ENCODE data around the gene INTS7. TPM values are rescaled to one million over a fixed set of nuclear protein-coding genes. Genes with fewer than 3 reads are reported as not detected.
A peak's percentile ranks its signal among the peaks of the same experiment; 100 is the strongest.

INTS7 gene
- total and polyA plus RNA-seq, 7 experiments from 2014 or later, result 7.3 to 33.5 (median 8.6) TPM

DNA sequence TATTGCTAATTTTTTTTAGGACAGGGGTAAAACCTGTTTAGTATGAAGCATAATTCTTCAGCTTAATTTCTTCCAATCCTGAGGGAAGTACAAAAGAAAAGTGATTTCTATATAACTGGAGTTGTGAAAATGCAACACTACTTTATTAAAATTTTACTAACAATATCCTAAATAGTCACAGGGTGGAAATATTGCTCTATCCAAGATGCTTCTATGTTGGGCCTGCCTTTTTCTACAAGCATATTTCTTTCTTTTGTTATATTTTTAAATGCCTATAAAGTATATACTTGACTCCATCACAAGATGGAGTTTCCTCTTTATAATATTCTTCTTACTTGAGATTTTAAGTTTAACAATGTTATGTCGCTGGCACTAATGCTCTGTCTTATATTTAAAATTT is 38.1 kb upstream of the INTS7 start:
- POLR2A ChIA-PET, result interaction anchor here (1.0 kb wide), 1 partner anchor 383 kb away, joined by 3 read pairs; no protein-coding TSS in a partner anchor
- Mint-ChIP-seq H3K4me3 (no peak overlapping the region), H3K9me3 (peaks cover 0 to 2% (median 0%) of the 10 kb centered on the region in 11 donors), H3K4me1 (peaks cover 0 to 4% (median 0%) of the 10 kb centered on the region in 7 donors), H3K27me3 (no peaks in the 10 kb centered on the region), H3K36me3 (peaks cover 0 to 14% (median 0%) of the 10 kb centered on the region in 5 donors), H3K27ac (no peak overlapping the region)
- intact Hi-C loops (cut with micrococcal nuclease), result no loop called here
- no peak overlapping the region for H3K27ac ChIP-seq (ENCODE audit: low read depth, low read length)
- ATAC-seq (no peak), DNase-seq (peak in 2 of 9 donors; percentile 8 to 12)
- no peaks in the 10 kb centered on the region for H3K36me3 ChIP-seq (ENCODE audit: control insufficient read depth in 2 of 3, insufficient read depth in 3 of 3, low read length in 3 of 3)
- CTCF ChIA-PET, result interaction anchor here (3.8 to 5.7 kb wide), 2 partner anchors 379 to 384 kb away, joined by 31 to 166 read pairs; no protein-coding TSS in a partner anchor
- no peaks in the 10 kb centered on the region for H3K9me3 ChIP-seq (ENCODE audit: control insufficient read depth in 2 of 3, low read length in 3 of 3)
- no peaks in the 10 kb centered on the region for H3K27me3 ChIP-seq (ENCODE audit: control insufficient read depth in 2 of 2, insufficient read depth in 2 of 2, low read length in 2 of 2)
- no peaks in the 10 kb centered on the region for H3K4me1 ChIP-seq (ENCODE audit: control insufficient read depth in 2 of 2, insufficient read depth in 2 of 2, low read length in 2 of 2)
- H3K4me3 ChIP-seq (ENCODE audit: low read length), result no peak overlapping the region

DNA sequence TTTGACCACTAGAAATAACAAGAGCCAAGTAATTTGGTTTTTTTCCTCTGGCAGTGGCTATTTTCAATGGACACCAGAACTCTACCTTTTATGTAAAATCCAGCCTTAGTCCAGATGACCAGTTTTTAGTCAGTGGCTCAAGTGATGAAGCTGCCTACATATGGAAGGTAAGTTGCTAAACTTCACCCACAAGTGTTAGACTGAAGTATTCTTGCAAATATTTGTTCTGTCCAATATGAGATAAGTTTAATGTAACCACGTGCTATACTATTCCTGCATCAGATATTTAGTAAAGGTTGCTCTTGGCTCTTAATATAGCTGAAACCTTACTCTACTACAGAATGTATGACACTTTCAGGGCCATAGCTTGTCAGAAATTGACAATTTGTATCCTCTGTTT is 36.7 kb upstream of the INTS7 start:
- H3K36me3 Mint-ChIP-seq, result peaks cover 0 to 21% (median 0%) of the 10 kb centered on the region in 5 donors
- CTCF ChIA-PET, result interaction anchor here (0.5 to 5.7 kb wide), 11 partner anchors 9 to 385 kb away, joined by 3 to 166 read pairs (median 21); partner anchors contain the start of genes DTL, INTS7 and PPP2R5A
- no peaks in the 10 kb centered on the region for H3K27me3 ChIP-seq (ENCODE audit: control insufficient read depth in 2 of 2, insufficient read depth in 2 of 2, low read length in 2 of 2)
- H3K9me3 Mint-ChIP-seq, result peaks cover 0 to 2% (median 0%) of the 10 kb centered on the region in 11 donors
- H3K27ac Mint-ChIP-seq, result no peak overlapping the region
- no peak for DNase-seq
- peaks cover 0 to 5% (median 0%) of the 10 kb centered on the region in 7 donors for H3K4me1 Mint-ChIP-seq
- POLR2A ChIA-PET, result no interaction called here
- intact Hi-C loops (cut with micrococcal nuclease), result no loop called here
- H3K9me3 ChIP-seq (ENCODE audit: control insufficient read depth in 2 of 3, low read length in 3 of 3), result no peaks in the 10 kb centered on the region
- no peak overlapping the region for H3K4me3 ChIP-seq (ENCODE audit: low read length)
- no peaks in the 10 kb centered on the region for H3K4me1 ChIP-seq (ENCODE audit: control insufficient read depth in 2 of 2, insufficient read depth in 2 of 2, low read length in 2 of 2)
- ATAC-seq, result no peak
- no peak overlapping the region for H3K4me3 Mint-ChIP-seq
- no peaks in the 10 kb centered on the region for H3K27me3 Mint-ChIP-seq
- H3K27ac ChIP-seq (ENCODE audit: low read depth, low read length), result no peak overlapping the region
- H3K36me3 ChIP-seq (ENCODE audit: control insufficient read depth in 2 of 3, insufficient read depth in 3 of 3, low read length in 3 of 3), result no peaks in the 10 kb centered on the region

DNA sequence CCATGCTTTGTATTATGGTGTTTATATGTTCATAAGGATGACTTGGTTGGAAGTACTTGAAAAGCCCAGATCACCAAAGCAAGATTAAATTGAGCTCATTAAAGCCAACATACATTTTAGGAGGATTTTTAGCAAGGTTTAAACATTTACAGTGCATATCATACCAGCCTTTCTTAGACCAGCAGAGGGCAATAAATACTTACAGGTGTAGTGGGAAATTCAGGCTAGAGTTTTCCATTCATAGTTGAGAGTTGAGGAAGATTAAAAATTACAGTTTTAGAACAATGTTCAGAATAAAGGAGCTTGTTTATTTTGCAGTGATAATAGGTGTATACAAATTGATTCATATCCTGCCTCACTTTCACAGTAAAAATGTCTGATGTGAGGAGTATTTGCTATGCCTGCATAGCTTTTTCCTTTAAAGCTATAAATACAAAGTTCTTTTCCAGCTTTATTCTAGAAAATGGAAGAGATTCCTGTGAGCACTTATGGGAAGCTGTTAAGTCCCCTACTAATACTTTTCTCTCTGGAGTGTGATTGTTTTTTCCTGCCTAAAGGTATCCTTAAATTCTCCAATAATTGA is 35.5 kb upstream of the INTS7 start:
- ATAC-seq (peak; percentile 66), DNase-seq (peak in 7 of 9 donors; percentile 11 to 63 (median 47))
- CTCF ChIA-PET, result interaction anchor here (0.7 to 5.7 kb wide), 31 partner anchors 9 to 927 kb away, joined by 3 to 166 read pairs (median 5); partner anchors contain the start of genes DTL, INTS7, PACC1 and PPP2R5A
- POLR2A ChIA-PET, result interaction anchor here (0.7 to 2.0 kb wide), 6 partner anchors 216 to 395 kb away, joined by 3 to 14 read pairs (median 7); partner anchors contain the start of gene PPP2R5A
- Mint-ChIP-seq H3K27me3 (no peaks in the 10 kb centered on the region), H3K9me3 (peaks cover 0 to 2% (median 0%) of the 10 kb centered on the region in 11 donors), H3K36me3 (peaks cover 0 to 19% (median 0%) of the 10 kb centered on the region in 5 donors), H3K27ac (no peak overlapping the region), H3K4me1 (peaks cover 0 to 7% (median 0%) of the 10 kb centered on the region in 7 donors), H3K4me3 (no peak overlapping the region)
- Histone ChIP-seq H3K27ac (ENCODE audit: low read depth, low read length) (no peak overlapping the region), H3K36me3 (ENCODE audit: control insufficient read depth in 2 of 3, insufficient read depth in 3 of 3, low read length in 3 of 3) (no peaks in the 10 kb centered on the region), H3K9me3 (ENCODE audit: control insufficient read depth in 2 of 3, low read length in 3 of 3) (no peaks in the 10 kb centered on the region), H3K4me3 (ENCODE audit: low read length) (no peak overlapping the region), H3K27me3 (ENCODE audit: control insufficient read depth in 2 of 2, insufficient read depth in 2 of 2, low read length in 2 of 2) (no peaks in the 10 kb centered on the region), H3K4me1 (ENCODE audit: control insufficient read depth in 2 of 2, insufficient read depth in 2 of 2, low read length in 2 of 2) (no peaks in the 10 kb centered on the region)
- intact Hi-C loops (cut with micrococcal nuclease), result loop anchor here (1.0 to 2.0 kb wide), 6 partner anchors 215 to 390 kb away; no protein-coding TSS in a partner anchor

DNA sequence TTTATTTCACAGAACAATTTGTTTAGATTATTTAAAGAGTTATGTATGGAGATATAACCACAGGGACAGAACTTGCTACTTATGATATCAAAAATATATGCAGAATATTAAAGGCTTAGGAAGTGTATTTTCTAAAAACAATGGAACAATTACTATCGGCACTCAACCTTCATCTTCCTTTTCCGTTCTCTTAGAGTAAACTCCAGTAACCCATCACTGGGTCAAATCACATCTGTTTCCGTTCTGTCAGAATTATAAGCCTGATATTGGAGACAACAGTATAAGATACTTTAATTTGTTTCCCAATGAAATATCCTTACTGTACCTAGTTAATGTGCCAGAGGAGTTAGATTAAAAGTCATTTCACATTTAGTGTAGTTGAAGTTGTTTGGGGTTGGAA is 32.4 kb upstream of the INTS7 start:
- peaks cover 0 to 20% (median 0%) of the 10 kb centered on the region in 5 donors for H3K36me3 Mint-ChIP-seq
- no peak for DNase-seq
- CTCF ChIA-PET, result interaction anchor here (6.7 kb wide), 1 partner anchor 389 kb away, joined by 96 read pairs; no protein-coding TSS in a partner anchor
- POLR2A ChIA-PET, result no interaction called here
- H3K4me1 ChIP-seq (ENCODE audit: control insufficient read depth in 2 of 2, insufficient read depth in 2 of 2, low read length in 2 of 2), result no peaks in the 10 kb centered on the region
- peaks cover 0 to 7% (median 0%) of the 10 kb centered on the region in 7 donors for H3K4me1 Mint-ChIP-seq
- H3K27ac ChIP-seq (ENCODE audit: low read depth, low read length), result no peak overlapping the region
- H3K9me3 ChIP-seq (ENCODE audit: control insufficient read depth in 2 of 3, low read length in 3 of 3), result no peaks in the 10 kb centered on the region
- no peak overlapping the region for H3K27ac Mint-ChIP-seq
- intact Hi-C loops (cut with micrococcal nuclease), result no loop called here
- no peaks in the 10 kb centered on the region for H3K36me3 ChIP-seq (ENCODE audit: control insufficient read depth in 2 of 3, insufficient read depth in 3 of 3, low read length in 3 of 3)
- H3K4me3 ChIP-seq (ENCODE audit: low read length), result no peak overlapping the region
- no peaks in the 10 kb centered on the region for H3K27me3 ChIP-seq (ENCODE audit: control insufficient read depth in 2 of 2, insufficient read depth in 2 of 2, low read length in 2 of 2)
- no peak overlapping the region for H3K4me3 Mint-ChIP-seq
- ATAC-seq, result no peak
- H3K27me3 Mint-ChIP-seq, result no peaks in the 10 kb centered on the region
- no peaks in the 10 kb centered on the region for H3K9me3 Mint-ChIP-seq

DNA sequence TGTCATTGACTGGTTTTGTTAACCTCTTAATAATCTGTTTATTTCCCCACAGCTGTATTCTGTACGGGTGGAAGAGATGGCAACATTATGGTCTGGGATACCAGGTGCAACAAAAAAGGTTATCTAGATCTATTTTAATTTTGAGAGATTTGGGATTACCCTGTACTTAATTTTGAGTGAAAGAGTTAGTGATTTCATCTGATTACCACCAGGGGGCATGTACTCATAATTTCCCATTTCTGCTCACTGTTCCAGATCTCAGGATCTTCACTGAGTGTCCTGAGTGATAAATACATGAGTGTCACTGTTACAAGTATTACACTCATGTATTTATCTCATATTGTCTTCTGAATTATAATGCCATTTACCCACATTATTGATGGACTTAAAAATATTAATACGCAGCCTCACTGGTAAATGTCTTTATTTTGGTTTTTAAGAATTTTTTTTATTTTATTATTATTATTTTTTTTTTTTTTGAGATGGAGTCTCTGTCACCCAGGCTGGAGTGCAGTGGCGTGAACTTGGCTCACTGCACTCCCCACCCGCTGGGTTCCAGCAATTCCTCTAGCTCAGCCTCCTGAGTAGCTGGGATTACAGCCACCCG is 27.6 kb upstream of the INTS7 start:
- POLR2A ChIA-PET, result interaction anchor here (1.1 kb wide), 1 partner anchor 224 kb away, joined by 5 read pairs; no protein-coding TSS in a partner anchor
- Histone ChIP-seq H3K4me3 (ENCODE audit: low read length) (no peak overlapping the region), H3K4me1 (ENCODE audit: control insufficient read depth in 2 of 2, insufficient read depth in 2 of 2, low read length in 2 of 2) (no peaks in the 10 kb centered on the region), H3K27me3 (ENCODE audit: control insufficient read depth in 2 of 2, insufficient read depth in 2 of 2, low read length in 2 of 2) (no peaks in the 10 kb centered on the region), H3K27ac (ENCODE audit: low read depth, low read length) (no peak overlapping the region), H3K9me3 (ENCODE audit: control insufficient read depth in 2 of 3, low read length in 3 of 3) (no peaks in the 10 kb centered on the region), H3K36me3 (ENCODE audit: control insufficient read depth in 2 of 3, insufficient read depth in 3 of 3, low read length in 3 of 3) (no peaks in the 10 kb centered on the region)
- H3K27ac Mint-ChIP-seq, result no peak overlapping the region
- peaks cover 0 to 3% (median 0%) of the 10 kb centered on the region in 11 donors for H3K9me3 Mint-ChIP-seq
- CTCF ChIA-PET, result interaction anchor here (0.6 to 6.7 kb wide), 12 partner anchors 8 to 401 kb away, joined by 3 to 96 read pairs (median 5); no protein-coding TSS in a partner anchor
- peaks cover 0 to 11% (median 0%) of the 10 kb centered on the region in 7 donors for H3K4me1 Mint-ChIP-seq
- intact Hi-C loops (cut with micrococcal nuclease), result loop anchor here (1.0 to 2.0 kb wide), 8 partner anchors 50 to 393 kb away; no protein-coding TSS in a partner anchor
- H3K36me3 Mint-ChIP-seq, result peaks cover 0 to 24% (median 0%) of the 10 kb centered on the region in 5 donors
- peak in 6 of 9 donors; percentile 8 to 41 (median 33) for DNase-seq
- no peaks in the 10 kb centered on the region for H3K27me3 Mint-ChIP-seq
- H3K4me3 Mint-ChIP-seq, result no peak overlapping the region
- peak; percentile 71 for ATAC-seq

DNA sequence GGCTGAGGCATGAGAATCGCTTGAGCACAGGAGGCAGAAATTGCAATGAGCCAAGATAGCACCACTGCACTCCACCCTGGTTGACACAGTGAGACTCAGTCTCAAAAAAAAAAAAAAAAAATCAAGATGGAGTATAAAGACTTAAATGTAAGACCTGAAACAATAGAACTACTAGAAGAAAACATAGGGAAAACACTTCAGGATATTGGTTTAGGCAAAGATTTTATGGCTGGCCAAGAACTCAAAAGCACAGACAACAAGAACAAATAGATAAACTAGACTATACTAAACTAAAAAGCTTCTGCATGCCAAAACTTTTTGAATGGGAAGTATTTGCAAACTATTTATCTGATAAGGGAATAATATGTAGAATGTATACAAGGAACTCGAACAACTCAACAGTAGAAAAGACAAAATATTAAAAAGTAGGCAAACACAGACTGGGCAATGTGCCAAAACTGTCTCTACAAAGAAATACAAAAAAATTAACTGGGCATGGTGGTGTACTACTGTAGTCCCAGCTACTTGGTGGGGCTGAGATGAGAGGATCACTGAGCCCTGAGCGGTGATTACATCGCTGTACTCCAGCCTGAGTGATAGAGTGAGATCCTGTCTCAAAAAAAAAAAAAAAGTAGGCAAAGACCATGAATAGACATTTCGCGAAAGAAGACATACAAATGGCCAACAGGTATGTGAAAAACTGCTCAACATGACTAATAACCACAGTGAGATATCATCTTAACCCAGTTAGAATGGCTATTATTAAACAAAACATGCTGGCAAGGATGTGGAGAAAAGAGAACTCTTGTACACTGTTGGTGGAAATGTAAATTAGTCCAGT is 25.5 kb upstream of the INTS7 start:
- Mint-ChIP-seq H3K4me3 (no peak overlapping the region), H3K9me3 (peaks cover 7 to 22% (median 17%) of the 10 kb centered on the region in 11 donors), H3K4me1 (peaks cover 0 to 12% (median 0%) of the 10 kb centered on the region in 7 donors), H3K36me3 (peaks cover 5 to 42% (median 11%) of the 10 kb centered on the region in 5 donors), H3K27me3 (no peaks in the 10 kb centered on the region), H3K27ac (no peak overlapping the region)
- H3K27me3 ChIP-seq (ENCODE audit: control insufficient read depth in 2 of 2, insufficient read depth in 2 of 2, low read length in 2 of 2), result no peaks in the 10 kb centered on the region
- ATAC-seq (no peak), DNase-seq (no peak)
- intact Hi-C loops (cut with micrococcal nuclease), result no loop called here
- POLR2A ChIA-PET, result interaction anchor here (0.7 kb wide), 1 partner anchor 8 kb away, joined by 3 read pairs; no protein-coding TSS in a partner anchor
- no peaks in the 10 kb centered on the region for H3K36me3 ChIP-seq (ENCODE audit: control insufficient read depth in 2 of 3, insufficient read depth in 3 of 3, low read length in 3 of 3)
- H3K4me1 ChIP-seq (ENCODE audit: control insufficient read depth in 2 of 2, insufficient read depth in 2 of 2, low read length in 2 of 2), result no peaks in the 10 kb centered on the region
- no peaks in the 10 kb centered on the region for H3K9me3 ChIP-seq (ENCODE audit: control insufficient read depth in 2 of 3, low read length in 3 of 3)
- H3K27ac ChIP-seq (ENCODE audit: low read depth, low read length), result no peak overlapping the region
- CTCF ChIA-PET, result interaction anchor here (2.3 kb wide), 1 partner anchor 395 kb away, joined by 12 read pairs; no protein-coding TSS in a partner anchor
- H3K4me3 ChIP-seq (ENCODE audit: low read length), result no peak overlapping the region

All from naive thymus-derived CD4-positive, alpha-beta T cell (primary cell).